SHP77 (cell line): ENCODE results near the gene NOP53.
"Not testable (repeated sequence)": the region's sequence is repeated elsewhere in the genome, so short reads cannot be mapped to it uniquely, and the experiment has no call there.

Experiments used
- DNase-seq, 2 experiments: peaks; one replicate each; lab custom pipeline; 2025; lab: John Stamatoyannopoulos, UW

Gene NOP53

GRCh38 chr19:47718415-47719046 lies 26.8 kb upstream of the NOP53 start:
- DNase-seq, result not testable (repeated sequence)

- DNase-seq, result peak in 1 of 2 experiments; percentile 25
Observed at GRCh38 chr19:47719047-47719859, 26.1 kb upstream of the NOP53 start.

- no peak for DNase-seq
Observed at GRCh38 chr19:47720669-47721422, 24.5 kb upstream of the NOP53 start.

GRCh38 chr19:47723581-47723940 lies 21.8 kb upstream of the NOP53 start:
- DNase-seq, result peak in 1 of 2 experiments; percentile 16

- DNase-seq, result no peak
Observed at GRCh38 chr19:47725759-47726401, 19.5 kb upstream of the NOP53 start.

- DNase-seq, result no peak
Observed at GRCh38 chr19:47726467-47726866, 18.9 kb upstream of the NOP53 start.

- DNase-seq, result not testable (repeated sequence)
Observed at GRCh38 chr19:47728295-47728694, 17.1 kb upstream of the NOP53 start.

- DNase-seq, result no peak
Observed at GRCh38 chr19:47729468-47729798, 15.9 kb upstream of the NOP53 start.

- DNase-seq, result peak in 1 of 2 experiments; percentile 13
Observed at GRCh38 chr19:47729799-47730520, 15.4 kb upstream of the NOP53 start.

- no peak for DNase-seq
Observed at GRCh38 chr19:47730521-47730889, 14.8 kb upstream of the NOP53 start.

GRCh38 chr19:47730910-47731309 lies 14.4 kb upstream of the NOP53 start:
- DNase-seq, result no peak

- no peak for DNase-seq
Observed at GRCh38 chr19:47735131-47735530, 10.2 kb upstream of the NOP53 start.

- DNase-seq, result no peak
Observed at GRCh38 chr19:47740866-47741519, 4.4 kb upstream of the NOP53 start.

- no peak for DNase-seq
Observed at GRCh38 chr19:47741544-47742140, 3.7 kb upstream of the NOP53 start.

GRCh38 chr19:47742634-47743033 lies 2.7 kb upstream of the NOP53 start:
- no peak for DNase-seq

GRCh38 chr19:47746129-47746528 lies 783 bp downstream of the NOP53 start:
- not testable (repeated sequence) for DNase-seq

- DNase-seq, result no peak
Observed at GRCh38 chr19:47749326-47749725, 4.0 kb downstream of the NOP53 start.

- DNase-seq, result no peak
Observed at GRCh38 chr19:47750752-47751151, 5.4 kb downstream of the NOP53 start.

- no peak for DNase-seq
Observed at GRCh38 chr19:47752440-47753211, 7.3 kb downstream of the NOP53 start.
